ENCODE results near the gene TTC7B.

Gene TTC7B

DNA sequence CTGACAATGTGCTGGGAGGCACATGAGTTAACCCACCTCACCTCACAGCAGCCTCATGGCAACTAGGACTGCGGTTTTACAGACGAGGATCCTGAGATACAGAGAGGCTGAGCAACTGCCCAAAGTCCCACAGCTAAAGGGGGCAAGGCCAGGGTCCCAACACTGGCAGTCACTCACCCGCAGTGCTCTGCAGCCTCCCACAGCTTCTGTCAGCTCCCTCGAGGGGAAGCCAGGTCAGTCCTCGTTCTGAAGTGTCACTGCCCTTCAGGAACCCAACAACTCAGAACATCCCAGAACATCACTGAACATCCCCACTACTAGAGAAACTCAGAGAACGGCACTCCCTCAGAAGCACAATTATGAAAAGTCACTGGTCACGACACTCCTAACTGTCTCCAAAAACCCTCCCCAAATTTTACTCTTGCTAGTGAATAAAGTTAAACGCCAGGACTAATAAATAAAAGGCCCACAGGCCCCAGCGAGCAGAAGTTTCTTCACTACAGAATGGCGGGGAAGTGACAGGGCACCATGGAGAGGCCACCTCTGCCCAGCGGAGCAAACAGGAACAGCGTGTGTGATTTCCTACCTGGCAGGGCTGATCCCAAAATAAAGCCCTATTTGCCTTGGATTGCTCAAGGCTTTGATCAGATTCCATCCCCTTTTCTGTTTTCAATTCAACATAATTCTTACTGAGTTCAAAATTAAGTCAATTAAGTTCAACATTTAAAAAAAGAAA, 75.1 kb downstream of the TTC7B start:
- no peak for DNase-seq (ENCODE audit: low read depth)

DNA sequence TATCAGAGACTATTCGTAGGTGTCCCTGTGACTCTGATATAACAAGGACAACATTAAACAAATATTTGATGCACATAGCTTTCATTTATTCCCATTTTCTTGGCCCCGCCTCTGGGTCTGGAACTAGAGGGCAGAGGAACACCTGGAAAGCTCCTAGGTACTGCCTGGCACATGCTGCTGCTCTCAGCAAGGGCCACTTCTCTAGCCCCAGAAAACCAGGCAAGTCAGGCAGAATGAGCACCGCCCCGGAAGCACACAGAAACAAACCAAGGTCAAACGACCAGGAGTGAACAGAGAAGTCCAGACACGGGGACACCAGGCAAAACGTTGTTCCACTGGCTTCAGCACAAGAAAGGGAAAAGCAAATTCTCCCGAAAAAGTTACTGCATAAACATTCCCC, 76.1 kb downstream of the TTC7B start:
- DNase-seq (ENCODE audit: low read depth): no peak

DNA sequence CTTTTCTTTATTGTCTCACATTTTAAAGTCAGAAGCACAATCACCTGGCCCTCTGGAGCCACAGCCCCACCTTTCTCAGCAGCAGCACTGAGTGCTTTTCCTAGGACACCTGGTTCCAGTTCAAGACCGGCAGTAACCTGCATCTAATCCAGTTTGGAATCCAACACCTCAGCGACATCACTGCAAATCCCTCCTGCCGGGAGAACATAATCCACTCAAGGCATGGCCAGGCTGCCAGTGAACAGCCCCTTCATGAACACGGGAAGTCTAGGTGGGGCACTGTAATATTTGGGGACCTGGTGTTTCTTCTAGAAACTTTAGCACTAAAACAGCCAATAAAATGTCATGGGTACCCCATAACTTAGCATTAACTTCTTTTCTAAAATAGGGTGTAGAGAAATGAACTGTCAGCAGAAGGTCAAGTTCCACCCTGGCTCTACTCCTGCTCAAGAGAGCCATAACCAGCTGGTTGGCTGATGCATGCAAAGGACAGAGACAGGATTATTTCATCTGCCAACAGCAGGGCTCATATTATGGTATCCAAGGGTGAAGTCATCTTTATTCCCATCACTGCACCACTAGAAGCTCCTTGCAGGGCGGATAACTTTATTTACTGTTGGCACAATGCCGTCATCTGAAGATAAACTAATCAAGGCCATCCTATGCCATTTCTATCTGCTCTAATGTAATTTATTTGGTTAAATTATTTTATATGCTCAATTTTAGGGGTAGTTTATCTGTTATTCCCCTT, 76.7 kb downstream of the TTC7B start:
- no peak for DNase-seq (ENCODE audit: low read depth)

DNA sequence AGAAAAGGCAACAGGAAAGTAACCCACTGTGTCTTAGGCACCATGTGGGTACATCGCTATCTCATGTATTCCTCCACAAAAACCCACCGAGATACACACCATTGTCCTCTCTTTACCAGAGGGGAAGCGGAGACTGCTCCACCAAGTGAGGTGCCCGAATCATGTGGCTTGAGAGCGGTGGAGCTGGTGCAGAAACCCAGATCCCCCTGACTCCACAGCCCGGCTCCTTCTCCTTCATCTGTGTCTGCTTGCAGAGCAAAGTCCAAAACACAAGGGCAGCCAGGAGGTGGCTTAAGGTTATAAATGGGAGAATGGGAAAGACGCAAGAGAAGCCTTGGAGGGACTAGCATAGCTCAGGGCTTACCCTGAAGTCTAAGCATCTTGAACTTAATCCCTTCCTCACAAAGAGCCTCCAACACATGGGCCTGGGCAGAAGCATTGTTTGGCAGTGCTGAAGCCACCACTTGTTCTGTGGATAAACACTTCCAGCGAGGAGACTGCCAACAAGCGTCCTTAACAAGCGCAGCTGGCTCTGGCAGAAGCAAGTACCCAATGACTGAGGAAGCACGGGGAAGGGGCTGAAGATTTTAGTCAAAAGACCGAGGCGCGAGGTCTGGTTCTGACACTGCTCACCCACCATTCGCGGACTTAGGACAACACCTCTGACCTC, 83.0 kb downstream of the TTC7B start:
- no peak for DNase-seq (ENCODE audit: low read depth)

DNA sequence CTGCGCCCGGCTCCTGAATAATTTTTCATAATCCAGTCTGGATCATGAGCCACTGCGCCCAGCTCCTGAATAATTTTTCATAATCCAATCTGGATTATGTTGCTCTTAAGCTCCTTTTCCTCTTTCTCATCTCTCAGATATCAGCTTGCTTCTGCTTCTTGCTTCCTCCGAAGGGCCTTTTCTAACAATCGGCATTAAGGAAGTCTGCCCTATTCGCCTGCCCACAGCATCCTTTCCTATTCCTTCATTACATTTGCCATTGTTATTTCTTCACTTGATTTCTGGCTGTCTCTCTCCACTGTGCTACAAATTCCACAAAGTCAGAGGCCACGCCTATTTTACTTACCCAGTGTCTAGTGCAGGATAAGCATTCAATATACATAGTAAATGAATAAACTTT, 83.5 kb downstream of the TTC7B start:
- DNase-seq (ENCODE audit: low read depth): no peak

DNA sequence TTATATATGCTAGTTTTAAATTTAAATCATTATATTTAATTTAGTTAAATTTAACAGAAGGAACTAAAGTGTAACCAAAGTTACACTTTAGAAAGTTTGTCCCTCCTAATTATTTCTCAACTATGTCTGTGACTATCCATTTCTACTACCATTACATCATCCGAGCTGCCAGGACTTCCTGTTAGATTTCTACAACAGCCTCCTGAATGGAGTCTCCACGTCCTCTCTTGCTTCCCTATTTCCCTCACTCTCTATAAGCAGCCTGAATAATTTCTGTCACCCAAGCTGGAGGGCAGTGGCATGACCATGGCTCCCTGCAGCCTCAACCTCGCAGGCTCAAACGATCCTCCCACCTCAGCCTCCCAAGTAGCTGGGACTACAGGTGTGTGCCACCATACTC, 84.1 kb downstream of the TTC7B start:
- DNase-seq (ENCODE audit: low read depth): no peak

DNA sequence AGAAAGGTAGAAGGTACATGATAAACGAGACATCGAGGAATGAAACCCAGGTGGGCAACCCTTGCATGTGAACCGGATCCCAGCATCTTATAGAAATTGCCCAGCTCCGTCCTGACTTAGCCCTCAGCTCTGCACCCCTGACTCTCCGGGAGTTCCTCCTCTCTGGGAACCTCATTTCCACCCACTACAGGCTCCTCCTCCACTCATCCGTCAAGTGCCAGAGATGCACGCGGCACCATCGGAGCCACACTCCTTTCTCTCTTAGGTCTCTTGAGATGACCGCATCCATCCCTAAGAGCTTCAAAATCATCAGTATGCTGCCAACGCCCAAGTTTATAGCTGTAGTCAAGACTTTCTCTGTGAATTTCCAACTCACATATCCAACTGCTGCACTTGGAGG, 84.7 kb downstream of the TTC7B start:
- DNase-seq (ENCODE audit: low read depth): no peak

DNA sequence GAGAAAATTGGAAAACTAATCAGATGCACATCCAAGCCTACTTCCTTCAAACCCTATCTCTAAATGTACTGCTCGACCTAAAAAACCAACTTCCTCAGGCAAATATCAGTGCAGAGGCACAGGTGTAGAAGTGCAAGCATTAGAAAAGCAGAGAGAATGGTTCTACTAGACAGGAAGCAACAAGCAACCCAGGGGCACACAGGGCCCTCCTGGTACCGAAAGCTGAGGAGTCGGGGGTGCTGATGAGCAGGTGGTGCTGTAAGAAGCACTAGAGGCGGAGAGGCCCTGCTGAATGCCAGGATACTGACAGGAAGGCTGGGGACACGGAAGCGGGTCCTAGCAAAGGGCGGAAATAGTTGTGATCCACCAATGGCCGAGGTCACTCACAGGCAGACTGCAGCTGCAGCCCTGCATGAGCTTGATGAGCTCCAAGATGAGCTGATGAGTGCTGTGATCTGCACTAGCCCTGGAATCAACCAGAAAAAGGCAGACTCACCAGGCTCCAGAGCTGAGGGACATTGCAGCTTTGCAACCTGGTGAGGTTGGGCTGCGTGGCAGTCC, 85.9 kb downstream of the TTC7B start:
- DNase-seq (ENCODE audit: low read depth): no peak

DNA sequence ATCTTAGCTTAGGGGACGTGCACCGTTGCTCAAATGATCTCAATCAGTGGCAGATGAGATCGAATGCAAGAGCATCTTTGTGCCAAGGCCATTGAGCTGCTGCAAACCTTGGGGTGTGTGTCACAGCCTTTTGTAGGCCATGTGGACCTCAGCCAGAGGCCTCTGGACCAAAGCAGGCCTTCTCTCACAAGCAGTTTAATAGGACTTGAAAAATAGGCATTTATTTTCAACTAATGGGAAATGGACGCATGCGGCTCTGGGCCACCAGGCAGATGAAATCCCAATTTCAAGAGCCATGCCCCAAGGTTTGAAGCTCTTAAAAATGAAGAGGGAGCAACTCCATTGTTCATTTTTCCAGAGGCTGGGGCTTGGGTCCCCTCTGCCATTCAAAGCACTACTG, 87.3 kb downstream of the TTC7B start:
- DNase-seq (ENCODE audit: low read depth): no peak

DNA sequence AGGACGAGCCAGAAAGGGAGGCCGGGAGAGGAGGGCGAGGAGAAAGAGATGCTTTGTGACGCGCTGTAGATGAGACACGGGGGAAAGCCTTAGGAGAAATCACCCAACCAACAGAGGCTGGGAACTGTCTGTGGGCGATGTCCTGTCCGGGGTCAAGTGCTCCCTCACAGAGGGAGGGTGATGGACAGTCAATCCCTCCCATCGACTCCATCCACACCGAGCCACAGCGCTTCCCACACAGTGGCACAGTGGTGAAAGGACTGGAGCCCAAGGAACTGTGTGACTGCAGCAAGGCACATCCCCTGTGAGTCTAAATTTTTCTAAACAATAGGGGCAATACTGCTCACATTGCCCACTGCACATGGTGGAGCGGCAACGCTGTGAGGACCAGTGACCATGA, 89.1 kb downstream of the TTC7B start:
- DNase-seq (ENCODE audit: low read depth): no peak

DNA sequence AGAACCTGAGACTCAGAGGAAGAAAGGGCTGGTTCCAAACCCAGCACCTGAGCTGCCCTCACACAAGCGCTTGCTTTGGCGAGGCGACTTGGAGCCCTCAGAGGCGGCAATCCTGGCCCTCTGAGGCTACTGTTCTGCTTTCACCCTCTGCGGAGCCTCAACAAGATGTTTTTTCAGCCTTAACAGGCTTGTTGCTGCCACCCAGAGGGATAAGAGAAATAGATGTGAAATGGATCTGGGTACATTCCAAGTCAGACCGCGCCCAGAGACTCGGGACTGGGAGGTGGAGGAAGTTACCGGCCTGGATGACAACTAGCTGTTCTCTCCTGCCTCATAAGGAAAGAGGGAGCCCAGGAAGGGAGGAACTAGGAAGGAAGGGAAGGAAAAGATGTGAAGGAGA, 89.6 kb downstream of the TTC7B start:
- no peak for DNase-seq (ENCODE audit: low read depth)

DNA sequence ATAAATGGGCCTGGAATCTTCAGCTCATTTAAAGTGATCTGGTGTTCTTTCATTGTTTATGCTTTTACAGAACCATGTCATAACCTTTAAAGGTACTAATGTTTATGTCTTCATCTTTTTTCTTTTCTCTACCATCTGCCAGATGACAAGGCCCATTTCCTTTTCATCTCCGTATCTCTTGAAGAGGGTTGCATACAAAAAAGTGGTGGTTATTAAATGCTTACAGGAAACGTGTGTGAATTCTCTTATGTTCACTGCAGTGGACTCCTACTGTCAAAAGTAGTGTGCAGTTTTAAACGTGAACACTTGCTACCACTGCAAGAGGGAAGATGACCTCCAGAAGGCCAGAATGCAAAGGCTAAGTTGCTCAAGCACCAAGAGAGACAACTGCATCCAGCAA, 91.4 kb downstream of the TTC7B start:
- DNase-seq (ENCODE audit: low read depth): no peak

DNA sequence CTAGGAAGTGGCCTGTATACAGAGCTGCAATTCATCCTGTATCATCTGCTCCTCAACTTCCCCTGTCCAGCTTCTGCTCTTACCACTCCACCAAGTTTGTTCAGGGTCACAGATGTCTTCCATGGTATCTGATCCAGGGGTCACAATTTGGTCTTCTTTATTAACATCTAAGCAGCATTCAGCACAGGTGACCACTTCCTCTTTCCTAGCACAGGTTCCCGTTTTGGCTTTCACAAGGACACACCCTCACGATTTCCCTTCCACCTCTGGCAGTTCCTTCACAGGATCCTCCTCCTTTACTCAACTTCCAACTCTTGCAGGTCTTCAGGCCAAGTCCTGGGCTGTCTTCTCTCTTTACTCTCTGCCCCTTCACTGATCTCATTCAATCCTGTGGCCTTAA, 93.6 kb downstream of the TTC7B start:
- no peak for DNase-seq (ENCODE audit: low read depth)

DNA sequence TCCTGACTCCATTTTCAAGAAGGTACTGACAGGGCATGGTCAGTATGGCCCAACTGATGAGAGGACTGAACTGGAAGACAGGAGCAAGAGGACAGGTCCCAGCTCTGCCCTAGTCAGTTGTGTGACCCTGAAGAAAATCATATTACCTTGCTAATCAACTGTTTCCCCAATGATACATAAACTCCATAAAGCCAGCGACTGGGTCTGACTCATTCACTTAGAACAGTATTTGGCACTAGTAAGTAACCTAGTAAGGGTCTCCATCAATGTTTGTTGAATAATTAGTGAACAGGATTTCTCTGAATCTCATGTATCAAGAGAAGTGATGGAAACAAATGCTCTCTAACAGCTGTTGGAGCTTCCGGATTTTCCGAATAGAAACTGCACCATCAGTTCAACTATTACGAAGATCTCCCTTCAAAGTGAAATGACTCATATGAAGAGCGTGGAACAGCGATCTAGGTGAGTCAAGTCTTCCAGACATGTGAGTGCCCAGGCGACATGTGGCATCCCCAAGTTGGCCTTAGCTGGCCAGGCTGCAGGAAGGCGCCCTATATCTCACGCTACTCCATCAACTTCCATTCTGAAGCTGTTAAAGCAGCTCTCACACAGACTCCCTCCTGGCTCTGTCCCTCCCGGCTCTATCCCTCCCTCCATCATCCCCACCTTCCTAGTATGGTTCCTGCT, 94.5 kb downstream of the TTC7B start:
- DNase-seq (ENCODE audit: low read depth): no peak

DNA sequence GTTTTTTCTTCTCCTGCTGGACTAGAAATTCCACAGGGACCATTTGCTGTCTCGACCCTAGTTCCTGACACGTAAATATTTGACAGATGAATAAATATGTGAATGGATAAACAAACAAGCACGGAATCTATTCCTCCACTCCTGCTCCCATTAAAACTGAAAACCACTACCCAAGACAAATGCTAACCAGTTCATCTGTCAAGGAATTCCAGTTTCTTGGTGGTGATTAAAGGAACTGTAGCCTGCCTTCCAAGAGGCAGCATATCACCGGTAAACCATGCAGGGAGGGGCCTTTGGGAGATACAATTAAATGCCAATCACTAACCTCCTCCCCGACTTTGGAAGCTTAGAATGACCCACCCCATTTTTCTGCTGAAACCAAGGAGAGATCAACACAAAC, 95.4 kb downstream of the TTC7B start:
- DNase-seq (ENCODE audit: low read depth): no peak

DNA sequence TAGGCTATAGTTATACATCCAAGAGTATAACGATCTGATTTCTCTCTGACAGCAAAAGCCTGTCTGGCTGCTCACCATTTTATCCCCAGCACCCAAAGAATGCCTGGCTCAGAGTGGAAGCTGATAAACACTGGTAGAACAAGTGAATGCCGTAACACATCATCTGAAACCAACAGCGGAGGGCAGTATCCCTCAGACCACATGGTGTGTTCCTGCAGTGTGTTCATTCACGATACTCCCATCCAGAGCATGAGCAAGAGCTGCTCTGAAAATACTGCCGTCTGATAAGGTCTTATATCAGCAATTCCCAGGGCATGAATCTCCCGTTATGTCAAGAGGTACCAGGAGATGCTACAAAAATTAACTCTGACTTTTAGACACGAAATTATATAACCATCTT, 95.9 kb downstream of the TTC7B start:
- no peak for DNase-seq (ENCODE audit: low read depth)

DNA sequence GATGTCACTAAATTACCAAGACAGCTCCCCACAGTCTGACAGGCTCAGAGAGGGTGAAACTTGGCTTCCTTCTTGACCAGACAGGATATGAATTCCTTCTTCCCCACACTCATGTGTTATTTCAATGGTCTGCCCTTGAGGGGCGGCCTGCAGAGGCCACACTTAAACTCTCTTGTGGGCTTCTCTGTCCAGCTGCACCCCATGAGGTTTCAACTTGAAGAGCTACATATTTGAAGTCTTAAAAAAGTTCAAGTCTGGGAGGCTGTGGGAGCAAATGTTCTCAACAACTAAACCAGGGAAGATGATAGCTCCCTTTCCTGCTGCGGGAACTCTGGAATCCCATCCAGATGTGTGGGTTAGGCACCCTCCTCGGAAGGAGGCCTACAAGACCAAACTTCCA, 98.3 kb downstream of the TTC7B start:
- DNase-seq (ENCODE audit: low read depth): no peak

DNA sequence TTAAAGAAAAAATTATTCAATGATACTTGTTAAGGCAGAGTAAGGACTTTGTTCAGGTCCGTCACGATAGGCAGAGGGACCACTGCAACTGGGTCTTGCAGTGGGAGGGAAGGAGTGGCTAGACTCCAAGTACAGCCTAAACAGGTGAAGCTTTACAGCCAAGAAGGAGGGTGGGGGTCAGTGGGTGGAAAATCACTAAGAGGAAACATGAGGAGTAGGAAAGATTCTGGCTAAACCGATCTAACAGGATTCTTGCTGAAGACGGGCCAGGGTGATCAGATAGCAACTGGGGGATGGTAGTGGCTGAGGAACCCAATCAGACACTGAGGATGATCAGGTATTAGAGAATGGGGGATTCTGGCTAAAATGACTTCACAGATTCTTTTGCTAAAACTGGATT, 100.2 kb downstream of the TTC7B start:
- no peak for DNase-seq (ENCODE audit: low read depth)

DNA sequence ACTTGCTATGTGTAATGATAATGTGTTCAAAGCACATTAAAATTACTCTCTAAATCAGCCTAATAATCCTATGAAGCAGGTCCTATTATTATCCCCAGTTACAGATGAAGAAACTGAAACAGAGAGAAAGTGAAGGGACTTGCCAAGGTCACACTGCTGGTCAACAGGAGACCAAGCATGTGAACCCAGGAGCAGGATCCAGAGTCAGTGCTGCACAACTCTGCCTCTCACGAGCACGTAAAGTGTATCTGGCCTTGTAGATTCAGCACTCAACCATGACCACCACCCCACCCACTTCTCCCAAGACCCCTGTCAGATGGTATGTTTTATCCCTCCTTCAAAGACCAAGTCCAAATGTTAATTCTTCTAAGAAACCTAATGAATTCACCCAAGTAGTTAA, 100.7 kb downstream of the TTC7B start:
- no peak for DNase-seq (ENCODE audit: low read depth)

DNA sequence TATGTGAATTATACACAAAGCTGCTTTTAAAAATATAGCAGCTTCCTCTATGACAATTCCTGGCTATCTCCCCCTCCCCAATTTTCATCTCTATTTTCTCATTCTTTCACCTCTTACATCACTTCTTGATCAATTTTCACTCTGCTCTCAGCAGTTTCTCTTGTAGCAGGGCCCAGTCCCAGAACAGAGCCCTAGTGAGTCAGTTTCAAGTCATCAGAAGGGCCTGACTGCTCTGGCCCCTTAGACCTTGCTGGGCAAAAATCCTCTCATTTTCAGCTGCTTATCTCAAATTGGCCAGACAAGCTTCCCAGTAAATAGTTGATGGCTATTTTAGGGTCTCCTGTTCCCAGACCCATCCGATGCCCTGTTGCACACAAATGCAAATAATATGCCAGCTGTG, 101.4 kb downstream of the TTC7B start:
- DNase-seq (ENCODE audit: low read depth): no peak

DNA sequence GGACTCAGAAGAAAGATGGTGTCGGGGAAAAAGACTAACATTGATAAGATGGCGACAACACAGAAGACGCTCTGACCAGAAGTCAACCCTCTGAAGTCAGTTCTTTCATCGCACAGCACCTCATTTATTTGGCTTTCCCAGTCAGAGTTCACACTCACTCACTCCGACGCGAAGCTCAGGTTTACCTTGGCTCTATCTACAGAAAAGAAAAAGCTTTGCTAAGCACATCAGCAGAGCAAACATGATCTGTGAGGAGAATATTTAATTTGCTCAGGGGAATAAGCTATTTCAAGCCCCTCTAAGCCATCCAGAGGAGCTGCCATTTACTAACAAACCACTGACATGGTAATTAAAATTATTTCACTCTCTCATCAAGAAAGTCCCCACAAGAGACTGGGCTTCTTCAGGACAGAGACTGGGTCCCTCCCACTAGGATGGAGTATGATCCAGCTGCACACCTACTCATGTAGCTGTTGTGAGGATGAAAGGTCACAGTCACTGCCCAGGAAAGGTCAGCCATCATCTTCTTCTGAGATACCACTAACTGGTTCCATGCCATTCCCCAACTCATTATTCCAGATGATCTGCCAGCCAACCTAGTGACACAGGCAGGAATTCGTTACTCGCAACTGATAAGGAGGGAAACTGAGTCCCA, 111.4 kb downstream of the TTC7B start:
- no peak for DNase-seq (ENCODE audit: low read depth)

Measured in T-helper 22 cell (primary cell).